Measurements from ENCODE around the gene CFAP57. TPM values are rescaled to one million over a fixed set of nuclear protein-coding genes. Genes with fewer than 3 reads are reported as not detected.

CFAP57 gene
- total and polyA plus RNA-seq, 2 donors from 2014 or later: 0.34 to 2.3 TPM

DNA sequence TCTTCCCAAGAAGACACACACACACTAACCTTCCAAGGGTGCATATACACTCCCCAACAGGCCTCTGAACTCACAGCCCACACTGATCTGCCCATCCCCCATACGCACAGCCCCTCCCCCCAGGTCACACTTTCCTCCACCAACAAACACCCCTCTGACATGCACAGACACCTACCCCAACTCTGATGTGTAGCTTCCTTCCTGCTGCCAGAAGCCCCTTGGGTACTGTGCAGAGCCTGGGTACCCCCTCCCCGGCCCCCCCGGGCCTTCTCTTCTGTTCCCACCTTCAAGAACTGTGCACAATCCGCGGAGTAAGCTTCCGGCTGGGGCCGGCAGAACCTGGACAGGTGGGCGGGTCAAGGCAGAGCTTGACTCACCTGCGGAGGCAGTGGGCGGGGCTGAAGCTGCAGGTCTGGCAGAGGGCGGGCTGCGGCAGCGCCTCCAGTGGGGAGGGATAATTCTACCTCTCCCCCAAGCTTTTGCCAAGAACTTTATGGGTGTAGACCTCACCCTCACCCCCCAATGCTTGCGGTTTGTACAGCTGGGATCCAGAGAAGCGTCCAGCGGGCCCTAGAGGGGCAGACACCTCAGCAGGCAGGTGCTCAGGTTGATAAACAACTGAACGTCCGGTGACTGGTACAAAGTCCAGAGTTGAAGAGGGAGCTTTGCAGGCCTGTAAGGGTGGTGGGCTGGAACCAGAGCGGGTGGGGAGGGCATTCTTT, 113.3 kb downstream of the CFAP57 start, which contains the start of gene C1orf210:
TSS of gene C1orf210 (minus strand) at position 313 of the 722 bp plus-strand sequence. CDS start 2,311 bp downstream, outside the sequence.
- FAIRE-seq (no peak), DNase-seq (peak; percentile 86 to 96 (median 90))
- peak within 1 kb of the TSS; percentile 45 to 82 (median 51) for H3K9ac ChIP-seq (ENCODE audit: low read length in 3 of 3)
- H3K27me3 ChIP-seq (ENCODE audit: control insufficient read depth, insufficient read depth, low read length): no peaks in the 10 kb centered on the region
- TF ChIP-seq, protein P1, sequence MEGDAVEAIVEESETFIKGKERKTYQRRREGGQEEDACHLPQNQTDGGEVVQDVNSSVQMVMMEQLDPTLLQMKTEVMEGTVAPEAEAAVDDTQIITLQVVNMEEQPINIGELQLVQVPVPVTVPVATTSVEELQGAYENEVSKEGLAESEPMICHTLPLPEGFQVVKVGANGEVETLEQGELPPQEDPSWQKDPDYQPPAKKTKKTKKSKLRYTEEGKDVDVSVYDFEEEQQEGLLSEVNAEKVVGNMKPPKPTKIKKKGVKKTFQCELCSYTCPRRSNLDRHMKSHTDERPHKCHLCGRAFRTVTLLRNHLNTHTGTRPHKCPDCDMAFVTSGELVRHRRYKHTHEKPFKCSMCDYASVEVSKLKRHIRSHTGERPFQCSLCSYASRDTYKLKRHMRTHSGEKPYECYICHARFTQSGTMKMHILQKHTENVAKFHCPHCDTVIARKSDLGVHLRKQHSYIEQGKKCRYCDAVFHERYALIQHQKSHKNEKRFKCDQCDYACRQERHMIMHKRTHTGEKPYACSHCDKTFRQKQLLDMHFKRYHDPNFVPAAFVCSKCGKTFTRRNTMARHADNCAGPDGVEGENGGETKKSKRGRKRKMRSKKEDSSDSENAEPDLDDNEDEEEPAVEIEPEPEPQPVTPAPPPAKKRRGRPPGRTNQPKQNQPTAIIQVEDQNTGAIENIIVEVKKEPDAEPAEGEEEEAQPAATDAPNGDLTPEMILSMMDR (IDR thresholded peaks at IDR 0.05; ENCODE audit: borderline replicate concordance, extremely low read depth, insufficient read depth): peak; percentile 31
- no peaks in the 10 kb centered on the region for H3K36me3 ChIP-seq (ENCODE audit: control insufficient read depth in 2 of 3, insufficient read depth in 3 of 3, low read length in 3 of 3)
- intact Hi-C loops (cut with DNase I): no loop called here
- H3K9me3 ChIP-seq (ENCODE audit: control insufficient read depth in 2 of 3, insufficient read depth in 1 of 3, low read length in 3 of 3): no peaks in the 10 kb centered on the region
- peak within 1 kb of the TSS; percentile 68 to 71 for H3K27ac ChIP-seq (ENCODE audit: low read depth in 2 of 2, low read length in 2 of 2)
- peaks cover 0 to 12% (median 9%) of the 10 kb centered on the region in 3 donors for H3K4me1 ChIP-seq (ENCODE audit: control insufficient read depth in 2 of 3, insufficient read depth in 2 of 3, low read depth in 1 of 3, low read length in 3 of 3)
- peak within 1 kb of the TSS; percentile 63 to 94 (median 86) for H3K4me3 ChIP-seq (ENCODE audit: low read length in 3 of 3)

DNA sequence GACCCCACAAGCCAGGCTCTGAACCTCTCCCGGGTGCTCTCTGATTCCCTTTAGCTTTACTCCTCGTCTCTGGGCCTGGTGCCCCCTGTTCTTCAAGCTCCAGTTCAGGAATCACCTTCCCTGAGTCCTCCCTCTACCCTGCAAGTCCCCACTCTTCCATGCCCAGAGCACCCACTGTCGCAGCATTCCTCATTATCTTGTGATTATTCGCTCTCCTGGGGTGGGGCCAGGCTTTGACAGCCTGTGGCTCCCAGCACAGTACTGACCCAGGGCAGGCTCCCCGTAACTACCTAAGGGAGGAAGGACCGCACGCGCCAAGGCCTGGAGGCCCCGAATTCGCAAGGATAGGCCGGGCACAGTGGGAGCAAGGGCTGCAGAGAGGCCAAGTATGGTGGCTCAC, 114.0 kb downstream of the CFAP57 start:
- Histone ChIP-seq H3K9me3 (ENCODE audit: control insufficient read depth in 2 of 3, insufficient read depth in 1 of 3, low read length in 3 of 3) (no peaks in the 10 kb centered on the region), H3K27me3 (ENCODE audit: control insufficient read depth, insufficient read depth, low read length) (no peaks in the 10 kb centered on the region), H3K36me3 (ENCODE audit: control insufficient read depth in 2 of 3, insufficient read depth in 3 of 3, low read length in 3 of 3) (no peaks in the 10 kb centered on the region), H3K4me3 (ENCODE audit: low read length in 3 of 3) (peak overlapping the region in 1 of 3 donors; percentile 94), H3K4me1 (ENCODE audit: control insufficient read depth in 2 of 3, insufficient read depth in 2 of 3, low read depth in 1 of 3, low read length in 3 of 3) (peaks cover 0 to 12% (median 9%) of the 10 kb centered on the region in 3 donors), H3K9ac (ENCODE audit: low read length in 3 of 3) (peak overlapping the region in 1 of 3 donors; percentile 82), H3K27ac (ENCODE audit: low read depth in 2 of 2, low read length in 2 of 2) (peak overlapping the region; percentile 68 to 71)
- FAIRE-seq (no peak), DNase-seq (peak in 2 of 5 donors; percentile 52 to 58)
- intact Hi-C loops (cut with DNase I): no loop called here
- TF ChIP-seq, protein P1 (IDR thresholded peaks at IDR 0.05; ENCODE audit: borderline replicate concordance, extremely low read depth, insufficient read depth): no peak

DNA sequence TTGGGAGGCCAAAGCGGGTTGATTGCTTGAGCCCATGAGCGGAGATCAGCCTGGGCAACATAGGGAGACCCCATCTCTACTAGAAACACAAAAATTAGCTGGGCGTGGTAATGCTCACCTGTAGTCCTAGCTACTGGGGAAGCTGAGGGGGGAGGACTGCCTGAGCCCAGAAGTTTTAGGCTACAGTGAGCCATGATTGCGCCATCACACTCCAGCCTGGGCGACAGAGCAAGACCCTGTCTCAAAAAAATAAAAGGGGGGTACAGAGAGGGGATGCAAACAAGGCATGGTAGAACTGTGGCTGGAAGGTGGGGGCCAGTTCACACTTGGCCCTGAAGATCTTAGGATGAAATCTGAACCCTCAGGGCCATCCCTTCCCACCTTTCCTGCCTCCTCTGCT, 114.4 kb downstream of the CFAP57 start:
- no peak overlapping the region for H3K27ac ChIP-seq (ENCODE audit: low read depth in 2 of 2, low read length in 2 of 2)
- TF ChIP-seq, protein P1 (IDR thresholded peaks at IDR 0.05; ENCODE audit: borderline replicate concordance, extremely low read depth, insufficient read depth): no peak
- no peaks in the 10 kb centered on the region for H3K9me3 ChIP-seq (ENCODE audit: control insufficient read depth in 2 of 3, insufficient read depth in 1 of 3, low read length in 3 of 3)
- intact Hi-C loops (cut with DNase I): no loop called here
- peak overlapping the region in 1 of 3 donors; percentile 94 for H3K4me3 ChIP-seq (ENCODE audit: low read length in 3 of 3)
- peaks cover 0 to 12% (median 9%) of the 10 kb centered on the region in 3 donors for H3K4me1 ChIP-seq (ENCODE audit: control insufficient read depth in 2 of 3, insufficient read depth in 2 of 3, low read depth in 1 of 3, low read length in 3 of 3)
- no peaks in the 10 kb centered on the region for H3K27me3 ChIP-seq (ENCODE audit: control insufficient read depth, insufficient read depth, low read length)
- no peaks in the 10 kb centered on the region for H3K36me3 ChIP-seq (ENCODE audit: control insufficient read depth in 2 of 3, insufficient read depth in 3 of 3, low read length in 3 of 3)
- peak overlapping the region in 1 of 3 donors; percentile 82 for H3K9ac ChIP-seq (ENCODE audit: low read length in 3 of 3)
- FAIRE-seq: no peak
- peak in 1 of 5 donors; percentile 17 for DNase-seq
